C4-2B (cell line): ENCODE data around the gene RBM28.

Experiments
- ZFX ChIP-seq: fragments of 450-650 bp; IDR thresholded peaks from 2 replicates; pipeline ENCODE4 v1.6.1; 2017
- TF ChIP-seq, protein P1 (sequence below): fragments of 450-650 bp; conservative IDR thresholded peaks from 2 replicates; pipeline ENCODE4 v1.5.1; 2017; ENCODE audit warnings: mild to moderate bottlenecking

DNA sequence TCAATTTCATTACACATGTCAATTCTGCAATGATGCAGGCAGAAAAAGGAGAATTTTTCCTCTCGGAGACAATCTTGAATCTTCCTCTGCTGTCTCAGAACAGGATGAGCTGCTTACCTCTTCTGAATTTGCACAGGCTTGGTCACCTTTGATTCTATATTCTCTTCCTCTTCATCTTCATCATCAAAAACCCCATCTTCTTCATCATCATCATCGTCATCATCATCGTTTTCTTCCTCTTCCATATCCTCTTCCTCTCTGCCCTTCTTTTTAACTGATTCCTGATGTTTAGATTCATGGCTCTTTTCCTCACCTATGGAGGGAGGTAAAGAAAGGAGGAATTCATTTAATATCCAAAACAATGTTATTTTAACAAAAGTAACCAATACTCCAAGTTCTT is 8.0 kb downstream of the RBM28 start:
- TF ChIP-seq, protein P1, sequence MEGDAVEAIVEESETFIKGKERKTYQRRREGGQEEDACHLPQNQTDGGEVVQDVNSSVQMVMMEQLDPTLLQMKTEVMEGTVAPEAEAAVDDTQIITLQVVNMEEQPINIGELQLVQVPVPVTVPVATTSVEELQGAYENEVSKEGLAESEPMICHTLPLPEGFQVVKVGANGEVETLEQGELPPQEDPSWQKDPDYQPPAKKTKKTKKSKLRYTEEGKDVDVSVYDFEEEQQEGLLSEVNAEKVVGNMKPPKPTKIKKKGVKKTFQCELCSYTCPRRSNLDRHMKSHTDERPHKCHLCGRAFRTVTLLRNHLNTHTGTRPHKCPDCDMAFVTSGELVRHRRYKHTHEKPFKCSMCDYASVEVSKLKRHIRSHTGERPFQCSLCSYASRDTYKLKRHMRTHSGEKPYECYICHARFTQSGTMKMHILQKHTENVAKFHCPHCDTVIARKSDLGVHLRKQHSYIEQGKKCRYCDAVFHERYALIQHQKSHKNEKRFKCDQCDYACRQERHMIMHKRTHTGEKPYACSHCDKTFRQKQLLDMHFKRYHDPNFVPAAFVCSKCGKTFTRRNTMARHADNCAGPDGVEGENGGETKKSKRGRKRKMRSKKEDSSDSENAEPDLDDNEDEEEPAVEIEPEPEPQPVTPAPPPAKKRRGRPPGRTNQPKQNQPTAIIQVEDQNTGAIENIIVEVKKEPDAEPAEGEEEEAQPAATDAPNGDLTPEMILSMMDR, result no peak
- no peak for TF ChIP-seq ZFX
